Liver (tissue), 9 donors: Measurements from ENCODE around the gene LRCH3. TPM values are rescaled to one million over a fixed set of nuclear protein-coding genes. Genes with fewer than 3 reads are reported as not detected.

Experiments
- DNase-seq: peaks from one replicate; pipeline ENCODE4 v3.0.0-alpha.2; 2017; ENCODE audit warnings: low spot score
- H3K27ac ChIP-seq, 2 donors: one replicate each; pipeline ENCODE4 v1.7.0; 2013; ENCODE audit warnings: inconsistent platforms in 2 of 2, low read length in 2 of 2, control low read depth in 1 of 2, low read depth in 1 of 2, mild to moderate bottlenecking in 1 of 2
- H3K27me3 ChIP-seq, 4 donors: one replicate each; pipeline versions ENCODE4 v1.6.1 to v1.7.0; 2013; ENCODE audit warnings: low read length in 3 of 4, inconsistent platforms in 1 of 4, mild to moderate bottlenecking in 1 of 4, moderate library complexity in 1 of 4; ENCODE audit not compliant: control insufficient read depth in 4 of 4, insufficient read depth in 4 of 4
- H3K36me3 ChIP-seq, 4 donors: one replicate each; pipeline versions ENCODE4 v1.6.1 to v1.7.0; 2013; ENCODE audit warnings: low read length in 3 of 4, mild to moderate bottlenecking in 3 of 4, low read depth in 1 of 4, moderate library complexity in 1 of 4; ENCODE audit not compliant: control insufficient read depth in 4 of 4, insufficient read depth in 3 of 4
- H3K4me1 ChIP-seq, 4 donors: one replicate each; pipeline versions ENCODE4 v1.6.1 to v1.7.0; 2013; ENCODE audit warnings: low read length in 3 of 4, mild to moderate bottlenecking in 3 of 4, moderate library complexity in 1 of 4; ENCODE audit not compliant: control insufficient read depth in 4 of 4, insufficient read depth in 4 of 4
- H3K4me3 ChIP-seq, 3 donors: one replicate each; pipeline versions ENCODE4 v1.6.1 to v1.7.0; 2013; ENCODE audit warnings: low read length in 3 of 3, control low read depth in 1 of 3, low read depth in 1 of 3, mild to moderate bottlenecking in 1 of 3
- H3K9ac ChIP-seq, 2 donors: one replicate each; pipeline ENCODE4 v1.7.0; 2013; ENCODE audit warnings: low read length in 2 of 2, mild to moderate bottlenecking in 2 of 2, moderate library complexity in 2 of 2, control low read depth in 1 of 2, low read depth in 1 of 2
- H3K9me3 ChIP-seq, 4 donors: one replicate each; pipeline versions ENCODE4 v1.6.1 to v1.7.0; 2013; ENCODE audit warnings: low read length in 3 of 4; ENCODE audit not compliant: control insufficient read depth in 4 of 4
- FOXA1 ChIP-seq: IDR thresholded peaks from 2 replicates; pipeline ENCODE4 v1.6.1; 2016; ENCODE audit warnings: antibody characterized with exemption
- FOXA2 ChIP-seq: IDR thresholded peaks from 2 replicates; pipeline ENCODE4 v1.6.1; 2016; ENCODE audit warnings: antibody characterized with exemption
- GABPA ChIP-seq, 2 donors: IDR thresholded peaks in 1 of 2; conservative IDR thresholded peaks in 1 of 2; 2 replicates each; pipeline ENCODE4 v1.6.1; 2016; ENCODE audit warnings: antibody characterized with exemption in 2 of 2, mild to moderate bottlenecking in 1 of 2, moderate library complexity in 1 of 2
- HNF4A ChIP-seq, 2 donors: conservative IDR thresholded peaks; 2 replicates each; pipeline ENCODE4 v1.6.1; 2016; ENCODE audit warnings: antibody characterized with exemption in 2 of 2, mild to moderate bottlenecking in 2 of 2
- JUND ChIP-seq, 2 donors: IDR thresholded peaks; 2 replicates each; pipeline ENCODE4 v1.6.1; 2016; ENCODE audit warnings: antibody characterized with exemption in 2 of 2
- RAD21 ChIP-seq, 2 donors: IDR thresholded peaks; 2 replicates each; pipeline ENCODE4 v1.6.1; 2016; ENCODE audit warnings: antibody characterized with exemption in 2 of 2, mild to moderate bottlenecking in 2 of 2
- RXRA ChIP-seq, 2 donors: IDR thresholded peaks; 2 replicates each; pipeline ENCODE4 v1.6.1; 2017 to 2018; ENCODE audit warnings: antibody characterized with exemption in 2 of 2, mild to moderate bottlenecking in 1 of 2
- SP1 ChIP-seq: IDR thresholded peaks from 2 replicates; pipeline ENCODE4 v1.6.1; 2018; ENCODE audit warnings: antibody characterized with exemption, mild to moderate bottlenecking
- TAF1 ChIP-seq: conservative IDR thresholded peaks from 2 replicates; pipeline ENCODE4 v1.6.1; 2016; ENCODE audit warnings: antibody characterized with exemption, mild to moderate bottlenecking
- YY1 ChIP-seq: IDR thresholded peaks from 2 replicates; pipeline ENCODE4 v1.6.1; 2016; ENCODE audit warnings: antibody characterized with exemption, mild to moderate bottlenecking
- WGBS: extraction: QIAGEN DNeasy Blood & Tissue Kit; methylation state at CpG from one replicate; pipeline ENCODE4 v1.1.7; 2013; 5-methylcytosine and 5-hydroxymethylcytosine counted together
- polyA plus RNA-seq, 2 donors: library from polyadenylated mRNA; stranded (reverse) in 1 of 2; unstranded in 1 of 2; fragments of 200-250 nt in 1 of 2; fragments of >200 nt in 1 of 2; fragmentation: Nextera tagmentation in 1 of 2; extraction: Ambion mirVana in 1 of 2; gene quantifications; one replicate each; pipeline versions ENCODE4 v1.2.1 to v1.2.3, GENCODE V29; 2013 to 2015
- total RNA-seq, 2 donors: library from RNA; depleted of rRNA; stranded (reverse); fragments of >200 nt; gene quantifications; one replicate each; pipeline ENCODE4 v1.2.3, GENCODE V29; 2014
- TF ChIP-seq, protein P1 (sequence below): IDR thresholded peaks from 2 replicates; pipeline ENCODE4 v1.6.1; 2016; ENCODE audit warnings: antibody characterized with exemption
- TF ChIP-seq, protein P2 (sequence below): IDR thresholded peaks from 2 replicates; pipeline ENCODE4 v1.6.1; 2016; ENCODE audit warnings: antibody characterized with exemption
- TF ChIP-seq, protein P3 (sequence below): fragments of 150-350 bp; IDR thresholded peaks from 2 replicates; pipeline ENCODE4 v1.5.1; 2017; ENCODE audit warnings: improper control_type of control experiment, low read depth, low read length; ENCODE audit not compliant: missing input control
- TF ChIP-seq, protein P4 (sequence below): IDR thresholded peaks from 2 replicates; pipeline ENCODE4 v1.6.1; 2016; ENCODE audit warnings: antibody characterized with exemption, mild to moderate bottlenecking
- TF ChIP-seq, protein P5 (sequence below): IDR thresholded peaks from 2 replicates; pipeline ENCODE4 v1.6.1; 2016; ENCODE audit warnings: antibody characterized with exemption
- donor health status: healthy.
- donor health status: healthy.
- donor health status: healthy.
- donor health status: healthy.
- donor health status: healthy.

Gene LRCH3
- total and polyA plus RNA-seq, 4 donors, result 6.2 to 67.2 (median 19.7) TPM

DNA sequence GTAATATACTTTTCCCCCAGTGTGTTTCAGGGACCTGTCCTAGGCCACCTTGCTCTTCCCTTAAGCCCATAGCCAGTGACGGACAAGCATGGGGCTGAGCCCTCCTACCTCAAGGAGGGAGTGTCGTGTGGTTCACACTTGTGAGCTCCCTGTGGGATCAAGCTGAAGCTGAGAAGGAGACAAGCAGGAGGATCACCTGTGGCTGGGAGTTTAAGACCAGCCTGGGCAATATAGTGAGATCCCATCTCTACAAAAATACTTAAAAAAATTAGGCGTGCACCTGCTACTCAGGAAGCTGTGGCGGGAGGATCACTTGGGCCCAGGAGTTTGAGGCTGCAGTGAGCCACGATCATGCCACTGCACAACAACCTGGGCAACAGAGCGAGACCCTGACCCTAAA is 82.3 kb downstream of the LRCH3 start:
- no peak for DNase-seq
- no peak overlapping the region for H3K4me3 ChIP-seq
- WGBS, result 97% methylated on average over 6 of the region's 6 CpGs
- H3K27ac ChIP-seq, result no peak overlapping the region
- TF ChIP-seq TAF1, result no peak
- TF ChIP-seq FOXA1, result no peak
- TF ChIP-seq JUND (IDR thresholded peaks at IDR 0.05), result no peak
- H3K9me3 ChIP-seq, result no peaks in the 10 kb centered on the region
- H3K4me1 ChIP-seq, result no peaks in the 10 kb centered on the region
- H3K9ac ChIP-seq, result no peak overlapping the region
- no peaks in the 10 kb centered on the region for H3K27me3 ChIP-seq
- peaks cover 11 to 55% (median 28%) of the 10 kb centered on the region in 4 donors for H3K36me3 ChIP-seq

DNA sequence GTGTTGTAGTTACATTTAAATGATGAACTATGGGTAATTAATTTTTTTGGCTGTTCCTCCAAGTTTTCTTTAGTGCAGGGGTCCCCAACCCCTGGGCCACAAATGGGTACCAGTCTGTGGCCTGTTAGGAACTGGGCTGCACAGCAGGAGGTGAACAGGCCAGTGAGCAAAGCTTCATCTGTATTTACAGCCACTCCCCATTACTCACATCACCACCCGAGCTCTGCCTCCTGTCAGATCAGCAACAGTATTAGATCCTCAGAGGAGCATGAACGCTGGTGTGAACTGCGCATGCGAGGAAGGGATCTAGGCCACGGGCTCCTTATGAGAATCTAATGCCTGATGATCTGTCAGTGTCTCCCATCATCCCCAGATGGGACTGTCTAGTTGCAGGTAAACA is 83.0 kb downstream of the LRCH3 start:
- Histone ChIP-seq H3K36me3 (peaks cover 11 to 60% (median 31%) of the 10 kb centered on the region in 4 donors), H3K4me3 (no peak overlapping the region)

DNA sequence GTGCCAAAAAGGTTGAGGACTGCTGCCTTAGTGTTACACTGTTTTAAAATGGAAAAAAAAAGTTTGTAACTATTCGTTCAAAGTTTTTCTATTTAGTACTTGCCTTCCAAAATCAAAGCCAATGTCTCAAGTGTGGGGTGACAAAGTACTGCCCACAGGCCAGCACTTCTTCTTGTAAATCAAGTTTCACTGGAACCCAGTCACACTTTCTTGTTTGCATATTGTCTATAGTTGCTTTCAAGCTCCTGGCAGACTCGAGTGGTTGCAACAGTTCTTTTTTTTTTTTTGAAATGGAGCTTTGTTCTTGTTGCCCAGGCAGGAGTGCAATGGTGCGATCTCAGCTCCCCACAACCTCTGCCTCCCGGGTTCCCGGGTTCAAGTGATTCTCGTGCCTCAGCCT is 83.6 kb downstream of the LRCH3 start:
- Histone ChIP-seq H3K4me3 (no peak overlapping the region), H3K27ac (no peak overlapping the region), H3K9me3 (no peaks in the 10 kb centered on the region), H3K9ac (no peak overlapping the region), H3K27me3 (no peaks in the 10 kb centered on the region), H3K36me3 (peaks cover 11 to 61% (median 31%) of the 10 kb centered on the region in 4 donors), H3K4me1 (no peaks in the 10 kb centered on the region)
- 89% methylated on average over 6 of the region's 6 CpGs for WGBS
- no peak for DNase-seq
- TF ChIP-seq JUND (IDR thresholded peaks at IDR 0.05), result no peak
- no peak for TF ChIP-seq RXRA (IDR thresholded peaks at IDR 0.05)
- TF ChIP-seq, protein P1, sequence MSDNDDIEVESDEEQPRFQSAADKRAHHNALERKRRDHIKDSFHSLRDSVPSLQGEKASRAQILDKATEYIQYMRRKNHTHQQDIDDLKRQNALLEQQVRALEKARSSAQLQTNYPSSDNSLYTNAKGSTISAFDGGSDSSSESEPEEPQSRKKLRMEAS, result no peak
- no peak for TF ChIP-seq TAF1
- TF ChIP-seq GABPA (IDR thresholded peaks at IDR 0.05 in 1 of 2, conservative IDR thresholded peaks at IDR 0.05 in 1 of 2), result no peak
- TF ChIP-seq YY1, result no peak
- TF ChIP-seq, protein P2, sequence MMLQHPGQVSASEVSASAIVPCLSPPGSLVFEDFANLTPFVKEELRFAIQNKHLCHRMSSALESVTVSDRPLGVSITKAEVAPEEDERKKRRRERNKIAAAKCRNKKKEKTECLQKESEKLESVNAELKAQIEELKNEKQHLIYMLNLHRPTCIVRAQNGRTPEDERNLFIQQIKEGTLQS, result no peak
- TF ChIP-seq RAD21 (IDR thresholded peaks at IDR 0.05), result no peak
- no peak for TF ChIP-seq HNF4A (conservative IDR thresholded peaks at IDR 0.05)
- no peak for TF ChIP-seq FOXA1
- no peak for TF ChIP-seq SP1
- TF ChIP-seq, protein P3, sequence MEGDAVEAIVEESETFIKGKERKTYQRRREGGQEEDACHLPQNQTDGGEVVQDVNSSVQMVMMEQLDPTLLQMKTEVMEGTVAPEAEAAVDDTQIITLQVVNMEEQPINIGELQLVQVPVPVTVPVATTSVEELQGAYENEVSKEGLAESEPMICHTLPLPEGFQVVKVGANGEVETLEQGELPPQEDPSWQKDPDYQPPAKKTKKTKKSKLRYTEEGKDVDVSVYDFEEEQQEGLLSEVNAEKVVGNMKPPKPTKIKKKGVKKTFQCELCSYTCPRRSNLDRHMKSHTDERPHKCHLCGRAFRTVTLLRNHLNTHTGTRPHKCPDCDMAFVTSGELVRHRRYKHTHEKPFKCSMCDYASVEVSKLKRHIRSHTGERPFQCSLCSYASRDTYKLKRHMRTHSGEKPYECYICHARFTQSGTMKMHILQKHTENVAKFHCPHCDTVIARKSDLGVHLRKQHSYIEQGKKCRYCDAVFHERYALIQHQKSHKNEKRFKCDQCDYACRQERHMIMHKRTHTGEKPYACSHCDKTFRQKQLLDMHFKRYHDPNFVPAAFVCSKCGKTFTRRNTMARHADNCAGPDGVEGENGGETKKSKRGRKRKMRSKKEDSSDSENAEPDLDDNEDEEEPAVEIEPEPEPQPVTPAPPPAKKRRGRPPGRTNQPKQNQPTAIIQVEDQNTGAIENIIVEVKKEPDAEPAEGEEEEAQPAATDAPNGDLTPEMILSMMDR, result no peak
- TF ChIP-seq, protein P4, sequence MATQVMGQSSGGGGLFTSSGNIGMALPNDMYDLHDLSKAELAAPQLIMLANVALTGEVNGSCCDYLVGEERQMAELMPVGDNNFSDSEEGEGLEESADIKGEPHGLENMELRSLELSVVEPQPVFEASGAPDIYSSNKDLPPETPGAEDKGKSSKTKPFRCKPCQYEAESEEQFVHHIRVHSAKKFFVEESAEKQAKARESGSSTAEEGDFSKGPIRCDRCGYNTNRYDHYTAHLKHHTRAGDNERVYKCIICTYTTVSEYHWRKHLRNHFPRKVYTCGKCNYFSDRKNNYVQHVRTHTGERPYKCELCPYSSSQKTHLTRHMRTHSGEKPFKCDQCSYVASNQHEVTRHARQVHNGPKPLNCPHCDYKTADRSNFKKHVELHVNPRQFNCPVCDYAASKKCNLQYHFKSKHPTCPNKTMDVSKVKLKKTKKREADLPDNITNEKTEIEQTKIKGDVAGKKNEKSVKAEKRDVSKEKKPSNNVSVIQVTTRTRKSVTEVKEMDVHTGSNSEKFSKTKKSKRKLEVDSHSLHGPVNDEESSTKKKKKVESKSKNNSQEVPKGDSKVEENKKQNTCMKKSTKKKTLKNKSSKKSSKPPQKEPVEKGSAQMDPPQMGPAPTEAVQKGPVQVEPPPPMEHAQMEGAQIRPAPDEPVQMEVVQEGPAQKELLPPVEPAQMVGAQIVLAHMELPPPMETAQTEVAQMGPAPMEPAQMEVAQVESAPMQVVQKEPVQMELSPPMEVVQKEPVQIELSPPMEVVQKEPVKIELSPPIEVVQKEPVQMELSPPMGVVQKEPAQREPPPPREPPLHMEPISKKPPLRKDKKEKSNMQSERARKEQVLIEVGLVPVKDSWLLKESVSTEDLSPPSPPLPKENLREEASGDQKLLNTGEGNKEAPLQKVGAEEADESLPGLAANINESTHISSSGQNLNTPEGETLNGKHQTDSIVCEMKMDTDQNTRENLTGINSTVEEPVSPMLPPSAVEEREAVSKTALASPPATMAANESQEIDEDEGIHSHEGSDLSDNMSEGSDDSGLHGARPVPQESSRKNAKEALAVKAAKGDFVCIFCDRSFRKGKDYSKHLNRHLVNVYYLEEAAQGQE, result no peak
- TF ChIP-seq, protein P5, sequence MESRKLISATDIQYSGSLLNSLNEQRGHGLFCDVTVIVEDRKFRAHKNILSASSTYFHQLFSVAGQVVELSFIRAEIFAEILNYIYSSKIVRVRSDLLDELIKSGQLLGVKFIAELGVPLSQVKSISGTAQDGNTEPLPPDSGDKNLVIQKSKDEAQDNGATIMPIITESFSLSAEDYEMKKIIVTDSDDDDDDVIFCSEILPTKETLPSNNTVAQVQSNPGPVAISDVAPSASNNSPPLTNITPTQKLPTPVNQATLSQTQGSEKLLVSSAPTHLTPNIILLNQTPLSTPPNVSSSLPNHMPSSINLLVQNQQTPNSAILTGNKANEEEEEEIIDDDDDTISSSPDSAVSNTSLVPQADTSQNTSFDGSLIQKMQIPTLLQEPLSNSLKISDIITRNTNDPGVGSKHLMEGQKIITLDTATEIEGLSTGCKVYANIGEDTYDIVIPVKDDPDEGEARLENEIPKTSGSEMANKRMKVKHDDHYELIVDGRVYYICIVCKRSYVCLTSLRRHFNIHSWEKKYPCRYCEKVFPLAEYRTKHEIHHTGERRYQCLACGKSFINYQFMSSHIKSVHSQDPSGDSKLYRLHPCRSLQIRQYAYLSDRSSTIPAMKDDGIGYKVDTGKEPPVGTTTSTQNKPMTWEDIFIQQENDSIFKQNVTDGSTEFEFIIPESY, result no peak
- TF ChIP-seq FOXA2, result no peak

More for the DNA sequence above, 83.0 kb downstream of the LRCH3 start:
- TF ChIP-seq JUND (IDR thresholded peaks at IDR 0.05), result no peak
- no peak for TF ChIP-seq RXRA (IDR thresholded peaks at IDR 0.05)
- TF ChIP-seq FOXA2, result no peak
- no peaks in the 10 kb centered on the region for H3K9me3 ChIP-seq
- no peaks in the 10 kb centered on the region for H3K27me3 ChIP-seq
- no peak overlapping the region for H3K27ac ChIP-seq
- no peak overlapping the region for H3K9ac ChIP-seq
- no peaks in the 10 kb centered on the region for H3K4me1 ChIP-seq
- WGBS, result 97% methylated on average over 5 of the region's 5 CpGs
- DNase-seq, result no peak
